HFFc6 (cell line): ENCODE data around the gene DOCK2. TPM values are rescaled to one million over a fixed set of nuclear protein-coding genes. Genes with fewer than 3 reads are reported as not detected.

Experiments
- DNase-seq: peaks from one replicate; pipeline ENCODE4 v3.0.0-alpha.2; 2018
- H3K27ac Mint-ChIP-seq: 2 replicates; pipeline ENCODE4 v1.8.0; 2020; ENCODE audit warnings: mild to moderate bottlenecking, mixed read lengths
- H3K27me3 Mint-ChIP-seq: 2 replicates; pipeline ENCODE4 v1.8.0; 2021; ENCODE audit warnings: mild to moderate bottlenecking, moderate library complexity, mixed read lengths; ENCODE audit not compliant: insufficient read depth
- H3K36me3 Mint-ChIP-seq: 2 replicates; pipeline ENCODE4 v1.8.0; 2021; ENCODE audit warnings: low read depth, mixed read lengths
- H3K4me1 Mint-ChIP-seq: 2 replicates; pipeline ENCODE4 v1.8.0; 2020; ENCODE audit warnings: low read depth, mixed read lengths
- H3K4me3 Mint-ChIP-seq: 2 replicates; pipeline ENCODE4 v1.8.0; 2020; ENCODE audit warnings: mild to moderate bottlenecking, moderate library complexity, mixed read lengths
- H3K9me3 Mint-ChIP-seq: 2 replicates; pipeline ENCODE4 v1.8.0; 2020; ENCODE audit warnings: mild to moderate bottlenecking, mixed read lengths
- total RNA-seq, 6 experiments: library from RNA; stranded (reverse); fragmentation: NEBNext Ultra II Directional; extraction: Animal tissue kit (Norgen Biotek cat#: 25700); gene quantifications; 2 replicates in 1 of 6; 3 replicates in 5 of 6; pipeline ENCODE4 v1.2.3, GENCODE V29; 2021
- TF ChIP-seq, protein P1 (sequence below): fragments of 200-600 bp; sonication (generic); IDR thresholded peaks from 2 replicates; pipeline ENCODE4 v1.5.0; 2021; ENCODE audit warnings: antibody characterized with exemption, mild to moderate bottlenecking

The DOCK2 gene
- total RNA-seq, 6 experiments from 2014 or later: 1.4 to 6.5 (median 3.0) TPM

- Mint-ChIP-seq H3K27me3 (no peaks in the 10 kb centered on the region; the same call in 1 of the 2 replicates), H3K36me3 (no peaks in the 10 kb centered on the region), H3K4me3 (peak overlapping the region; percentile 69), H3K27ac (peak overlapping the region; percentile 85), H3K9me3 (no peaks in the 10 kb centered on the region), H3K4me1 (peaks cover 49% of the 10 kb centered on the region)
- peak; percentile 87 for DNase-seq
- TF ChIP-seq, protein P1, sequence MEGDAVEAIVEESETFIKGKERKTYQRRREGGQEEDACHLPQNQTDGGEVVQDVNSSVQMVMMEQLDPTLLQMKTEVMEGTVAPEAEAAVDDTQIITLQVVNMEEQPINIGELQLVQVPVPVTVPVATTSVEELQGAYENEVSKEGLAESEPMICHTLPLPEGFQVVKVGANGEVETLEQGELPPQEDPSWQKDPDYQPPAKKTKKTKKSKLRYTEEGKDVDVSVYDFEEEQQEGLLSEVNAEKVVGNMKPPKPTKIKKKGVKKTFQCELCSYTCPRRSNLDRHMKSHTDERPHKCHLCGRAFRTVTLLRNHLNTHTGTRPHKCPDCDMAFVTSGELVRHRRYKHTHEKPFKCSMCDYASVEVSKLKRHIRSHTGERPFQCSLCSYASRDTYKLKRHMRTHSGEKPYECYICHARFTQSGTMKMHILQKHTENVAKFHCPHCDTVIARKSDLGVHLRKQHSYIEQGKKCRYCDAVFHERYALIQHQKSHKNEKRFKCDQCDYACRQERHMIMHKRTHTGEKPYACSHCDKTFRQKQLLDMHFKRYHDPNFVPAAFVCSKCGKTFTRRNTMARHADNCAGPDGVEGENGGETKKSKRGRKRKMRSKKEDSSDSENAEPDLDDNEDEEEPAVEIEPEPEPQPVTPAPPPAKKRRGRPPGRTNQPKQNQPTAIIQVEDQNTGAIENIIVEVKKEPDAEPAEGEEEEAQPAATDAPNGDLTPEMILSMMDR: no peak
These were observed 105.8 kb downstream of the DOCK2 start for GRCh38 chr5:169742771-169743296.

DNA sequence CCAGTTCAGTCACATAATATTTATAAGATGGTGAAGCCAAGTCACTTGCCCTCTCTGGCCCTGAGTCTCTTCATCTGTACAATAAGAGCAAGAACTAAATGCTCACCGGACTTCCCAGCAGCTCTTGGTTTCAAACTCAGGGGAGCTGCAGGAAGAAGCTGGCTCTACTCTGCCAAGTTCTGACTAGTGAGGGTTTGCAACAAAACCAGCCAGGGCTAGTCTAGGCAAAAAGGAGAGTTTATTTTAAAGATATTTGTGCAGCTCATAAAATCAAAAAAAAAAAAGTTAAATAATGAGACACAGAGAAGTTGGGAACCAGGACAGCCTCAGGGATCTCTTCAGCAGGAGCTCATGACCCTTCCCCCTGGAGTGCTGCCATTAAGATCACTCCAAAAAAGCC is 107.3 kb downstream of the DOCK2 start:
- Mint-ChIP-seq H3K4me3 (no peak overlapping the region), H3K27ac (peak overlapping the region; percentile 71), H3K9me3 (no peaks in the 10 kb centered on the region), H3K36me3 (peaks cover 5% of the 10 kb centered on the region), H3K4me1 (peaks cover 49% of the 10 kb centered on the region), H3K27me3 (no peaks in the 10 kb centered on the region; the same call in 1 of the 2 replicates)
- no peak for DNase-seq
- TF ChIP-seq, protein P1: no peak

DNA sequence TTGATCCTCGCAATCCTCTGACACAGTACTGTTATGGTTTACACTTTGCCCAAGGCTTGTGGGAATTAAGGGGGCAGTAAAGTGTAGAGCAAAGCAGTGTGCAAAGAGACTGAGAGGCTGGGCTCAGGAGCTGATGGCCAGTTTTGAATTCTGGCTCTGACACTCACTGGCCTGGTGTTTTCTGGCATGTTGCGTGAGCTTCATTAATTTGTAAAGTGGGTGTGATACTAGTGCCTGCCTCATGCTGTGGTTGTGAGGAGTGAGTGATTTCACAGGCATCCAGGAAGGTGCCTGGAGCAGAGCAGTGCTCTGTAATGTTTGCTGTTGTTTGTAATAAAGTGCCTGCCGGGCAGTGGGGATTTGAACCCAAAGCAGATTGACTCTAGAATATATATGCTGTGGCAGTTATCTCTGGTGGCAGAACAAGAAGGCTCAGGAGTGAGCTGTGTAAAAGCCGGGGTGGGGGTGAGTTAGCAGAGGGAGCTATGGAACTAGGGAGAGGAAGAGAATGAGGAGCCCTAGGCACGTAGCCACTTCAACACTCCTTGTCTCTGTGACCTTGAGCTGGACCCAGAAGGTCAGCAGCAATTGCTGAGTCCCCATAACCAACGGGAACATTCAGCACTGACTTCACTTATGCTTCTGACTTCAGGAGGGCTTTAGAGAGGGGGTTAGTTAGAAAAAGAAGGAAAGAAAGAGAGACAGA is 108.5 kb downstream of the DOCK2 start:
- peak overlapping the region; percentile 71 for H3K27ac Mint-ChIP-seq
- DNase-seq: peak; percentile 68
- no peaks in the 10 kb centered on the region for H3K9me3 Mint-ChIP-seq
- H3K27me3 Mint-ChIP-seq: no peaks in the 10 kb centered on the region; the same call in 1 of the 2 replicates
- peaks cover 13% of the 10 kb centered on the region for H3K36me3 Mint-ChIP-seq
- TF ChIP-seq, protein P1: no peak
- peak overlapping the region; percentile 3; the same call in 1 of the 2 replicates for H3K4me3 Mint-ChIP-seq
- peaks cover 49% of the 10 kb centered on the region for H3K4me1 Mint-ChIP-seq

DNA sequence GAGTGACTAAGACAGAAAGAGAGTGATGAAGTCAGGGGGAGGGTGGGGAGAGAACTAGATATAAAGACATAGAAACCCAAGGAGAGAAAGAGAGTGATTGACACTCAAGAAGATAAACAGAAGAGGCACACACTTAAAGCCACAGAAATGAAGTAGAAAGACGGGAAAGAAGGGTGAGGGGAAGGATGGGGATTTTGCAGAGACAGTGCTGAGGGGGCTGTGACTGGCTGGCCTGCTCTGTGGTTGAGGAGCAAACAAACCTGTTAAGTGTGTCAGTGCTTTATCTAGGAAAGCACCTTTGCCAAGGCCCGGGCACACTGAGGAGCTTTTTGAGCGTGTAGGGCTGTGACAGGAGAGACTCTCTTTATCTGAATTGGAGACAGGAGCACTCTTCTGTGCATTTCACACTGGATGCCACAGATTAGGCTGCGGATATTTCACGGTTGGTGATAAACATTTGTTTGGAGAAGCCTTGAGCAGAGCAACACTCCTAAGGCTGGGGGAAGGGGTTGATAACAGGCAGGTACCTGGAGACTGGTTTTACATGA is 109.1 kb downstream of the DOCK2 start:
- TF ChIP-seq, protein P1: no peak
- Mint-ChIP-seq H3K4me1 (peaks cover 49% of the 10 kb centered on the region), H3K27me3 (no peaks in the 10 kb centered on the region), H3K27ac (peak overlapping the region; percentile 71), H3K36me3 (peaks cover 13% of the 10 kb centered on the region), H3K4me3 (no peak overlapping the region), H3K9me3 (no peaks in the 10 kb centered on the region)
- no peak for DNase-seq

DNA sequence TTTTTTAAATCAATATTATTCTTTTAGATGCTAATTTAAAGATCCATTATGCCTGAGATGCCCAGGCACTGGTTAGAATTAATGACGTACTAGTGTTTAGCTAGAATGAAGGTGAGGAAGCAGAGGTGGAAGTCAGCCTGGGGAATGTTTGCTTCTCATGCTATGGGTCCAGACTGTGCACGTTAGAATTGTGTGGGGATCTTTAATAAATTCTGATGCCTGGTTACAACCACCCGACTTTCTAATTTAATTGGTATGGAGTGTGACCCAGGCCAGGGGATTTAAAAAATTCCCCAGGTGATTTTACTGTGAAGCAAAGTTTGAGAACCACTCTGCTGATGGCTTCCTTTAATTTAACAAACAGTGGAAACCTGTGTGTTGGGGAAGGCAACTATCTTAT is 111.1 kb downstream of the DOCK2 start:
- Mint-ChIP-seq H3K9me3 (no peaks in the 10 kb centered on the region), H3K27ac (no peak overlapping the region), H3K4me3 (no peak overlapping the region), H3K4me1 (peaks cover 41% of the 10 kb centered on the region), H3K27me3 (no peaks in the 10 kb centered on the region), H3K36me3 (peaks cover 19% of the 10 kb centered on the region)
- no peak for DNase-seq
- TF ChIP-seq, protein P1: no peak
